TTC549 (cell line): ENCODE data around the gene SLC22A23.

Experiments
- FAIRE-seq: peaks from 2 replicates; lab custom pipeline; 2012; peaks lifted over from hg19 to GRCh38; lab: Jason Lieb, UNC

Gene SLC22A23

DNA sequence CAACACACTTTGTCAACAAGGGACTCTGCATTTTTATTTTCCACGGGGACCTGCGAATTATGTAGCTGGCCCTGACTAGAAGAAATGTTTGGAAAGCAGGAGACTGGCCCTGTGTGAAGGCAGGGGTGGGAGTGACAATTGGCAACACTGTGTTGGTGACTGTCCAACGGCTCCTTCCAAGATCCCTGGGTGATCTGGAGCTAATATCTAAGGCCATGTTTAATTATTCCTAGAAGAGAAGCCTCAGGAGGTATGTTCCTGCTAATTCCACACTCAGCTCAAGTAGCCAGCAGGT is 13.7 kb downstream of the SLC22A23 start:
- no peak for FAIRE-seq

DNA sequence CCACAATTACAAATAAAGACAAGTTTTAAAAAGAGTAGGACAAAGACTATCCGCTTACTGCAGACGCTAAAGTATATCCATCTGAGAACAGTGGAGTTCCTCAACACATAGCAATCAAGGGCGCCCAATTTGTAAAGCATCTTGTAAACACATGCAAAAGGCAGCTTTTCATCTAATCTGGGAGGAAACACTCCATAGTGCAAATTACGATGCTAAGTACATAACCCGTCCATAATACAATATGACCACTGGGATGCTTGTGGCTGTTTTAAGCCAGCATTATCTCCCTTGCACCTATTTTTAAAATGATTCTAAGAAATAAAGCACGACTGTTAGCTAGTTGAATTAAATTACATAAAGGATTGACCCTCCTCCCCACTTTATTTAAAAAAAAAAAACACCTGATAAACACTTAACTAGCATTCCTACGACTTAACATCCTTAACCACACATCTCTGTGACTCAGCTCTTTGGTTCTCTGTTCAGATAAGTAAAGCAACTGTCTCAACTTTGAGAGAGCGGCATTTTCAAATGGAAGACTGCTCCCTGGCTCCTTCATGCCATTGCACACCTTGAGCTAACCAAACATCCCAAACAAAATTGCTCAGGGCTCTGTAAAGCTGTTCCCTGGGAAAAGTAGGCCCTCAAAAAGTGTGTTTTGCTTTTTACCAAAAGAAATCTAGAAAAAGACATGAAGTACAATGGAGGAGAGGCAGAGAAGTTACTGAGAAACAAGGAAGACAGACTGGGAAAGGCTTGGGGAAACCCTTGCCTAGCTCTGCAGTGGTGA is 14.2 kb downstream of the SLC22A23 start:
- no peak for FAIRE-seq

DNA sequence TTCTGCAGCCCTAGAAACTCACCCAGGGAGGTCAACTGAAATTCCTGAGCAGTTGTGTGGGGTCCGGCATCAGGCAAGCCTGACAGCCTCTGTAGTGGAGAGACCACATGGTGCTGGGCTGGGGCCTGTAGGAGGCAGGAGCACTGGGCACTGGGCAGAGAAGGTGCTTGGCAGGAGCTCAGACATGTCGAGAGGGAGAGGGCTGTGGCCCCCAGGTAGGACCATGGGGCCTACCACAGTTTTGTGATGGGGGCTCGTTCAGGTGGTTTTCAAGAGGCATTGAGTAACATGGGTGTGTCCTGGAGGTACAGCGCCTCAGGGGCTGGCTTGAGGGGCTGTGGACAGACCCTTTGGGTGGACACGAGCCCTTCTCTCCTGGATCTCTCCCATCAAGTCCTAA is 15.9 kb downstream of the SLC22A23 start:
- FAIRE-seq: no peak

DNA sequence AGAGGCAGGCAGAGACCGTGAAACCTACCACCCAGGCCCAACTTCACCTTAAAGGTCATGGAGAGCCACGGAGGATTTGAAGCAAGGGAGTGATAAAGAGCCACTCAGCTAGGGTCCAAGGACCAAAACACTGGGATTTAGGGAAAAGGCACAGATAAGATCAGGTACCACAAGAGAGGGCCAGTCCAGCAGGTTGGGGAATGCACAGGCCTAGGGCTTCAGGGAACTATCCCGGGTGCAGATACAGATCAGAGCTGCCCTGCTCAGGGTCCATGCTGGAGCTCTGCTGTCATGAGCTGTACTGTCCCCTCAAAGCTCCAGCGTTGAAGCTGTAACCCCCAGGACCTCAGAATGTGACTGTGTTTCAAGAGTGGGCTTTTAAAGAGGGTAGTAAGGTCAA is 16.9 kb downstream of the SLC22A23 start:
- no peak for FAIRE-seq

DNA sequence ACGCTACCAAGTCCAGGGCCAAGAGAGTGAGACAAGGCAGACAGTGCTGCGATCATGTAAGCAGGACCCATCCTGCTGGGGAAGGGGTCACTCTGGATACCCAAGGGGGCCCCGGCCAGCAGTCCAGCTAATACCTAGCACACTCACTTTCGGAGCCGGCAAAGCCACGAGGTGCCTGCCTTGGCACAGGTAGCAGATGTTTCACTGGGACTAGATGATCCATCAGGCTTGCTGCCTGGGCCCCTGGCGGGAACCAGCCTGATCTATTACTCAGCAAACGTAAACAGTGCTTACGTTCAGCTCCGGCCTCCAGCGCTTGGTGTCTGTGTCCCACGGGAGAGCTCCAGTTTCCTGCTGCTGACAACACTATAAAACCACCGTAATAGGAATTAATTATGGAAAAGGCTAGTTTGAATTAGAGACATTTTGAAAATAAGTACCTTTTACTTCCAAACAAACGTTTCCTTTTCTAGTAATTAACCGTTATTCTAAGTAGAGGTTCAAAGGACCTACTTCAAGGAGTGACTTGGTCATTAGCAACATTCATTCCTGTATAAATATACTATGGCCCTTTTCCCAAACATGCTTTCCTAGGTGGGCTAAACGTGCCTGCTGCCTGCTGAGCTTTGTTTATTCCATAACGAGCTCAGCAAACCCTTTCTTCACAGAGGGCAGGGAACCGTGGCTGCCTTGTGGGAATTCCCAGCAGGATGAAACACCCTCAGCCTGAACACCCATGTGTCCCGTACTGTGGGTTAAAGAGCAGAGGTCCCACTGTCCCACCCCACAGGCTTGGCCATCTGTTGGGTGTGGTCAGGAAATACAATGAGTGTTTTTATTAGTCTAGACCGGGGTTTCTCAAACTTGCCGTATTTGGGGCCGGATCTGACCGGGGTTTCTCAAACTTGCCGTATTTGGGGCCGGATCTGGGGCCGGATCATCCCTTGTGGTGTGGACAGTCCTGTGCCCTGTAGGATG is 18.4 kb downstream of the SLC22A23 start:
- no peak for FAIRE-seq

DNA sequence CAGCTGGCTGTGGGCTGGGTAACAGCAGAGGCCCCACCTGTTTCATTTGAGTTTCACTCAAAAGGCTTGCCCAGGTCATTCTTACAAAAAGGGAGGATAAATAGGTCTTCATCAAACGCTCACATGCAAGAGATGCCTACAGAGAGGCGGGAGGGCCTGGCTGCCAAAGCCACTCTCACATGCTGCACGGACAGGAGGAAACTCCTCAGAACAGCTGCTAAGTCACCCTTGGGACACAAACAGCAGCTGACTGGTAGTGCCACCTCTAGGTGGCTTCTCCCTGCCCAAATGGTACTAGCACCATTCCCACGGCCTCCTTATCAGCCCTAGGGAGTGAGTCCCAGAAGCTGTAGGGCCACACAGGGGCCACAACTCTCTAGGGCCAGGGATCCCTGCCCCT is 23.8 kb downstream of the SLC22A23 start:
- FAIRE-seq: no peak

DNA sequence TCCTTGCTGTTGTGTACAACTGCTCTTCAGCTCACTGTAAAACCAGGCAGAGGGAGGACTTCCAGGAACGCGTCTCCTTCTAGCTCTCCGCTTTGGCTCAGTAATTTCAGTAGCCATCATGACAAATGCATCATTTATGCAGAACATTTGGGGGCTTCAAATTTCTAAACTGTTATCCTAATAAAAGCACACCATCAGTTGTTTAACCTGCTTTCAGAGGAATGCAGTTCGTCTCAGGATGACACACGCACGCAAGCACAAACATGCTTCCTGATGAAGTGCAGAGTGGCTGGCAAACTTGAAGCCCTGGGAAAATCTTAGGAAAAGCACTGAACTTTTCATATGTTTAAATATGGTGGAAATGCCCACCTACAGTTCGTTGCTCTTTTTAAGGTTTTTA is 24.4 kb downstream of the SLC22A23 start:
- FAIRE-seq: no peak

DNA sequence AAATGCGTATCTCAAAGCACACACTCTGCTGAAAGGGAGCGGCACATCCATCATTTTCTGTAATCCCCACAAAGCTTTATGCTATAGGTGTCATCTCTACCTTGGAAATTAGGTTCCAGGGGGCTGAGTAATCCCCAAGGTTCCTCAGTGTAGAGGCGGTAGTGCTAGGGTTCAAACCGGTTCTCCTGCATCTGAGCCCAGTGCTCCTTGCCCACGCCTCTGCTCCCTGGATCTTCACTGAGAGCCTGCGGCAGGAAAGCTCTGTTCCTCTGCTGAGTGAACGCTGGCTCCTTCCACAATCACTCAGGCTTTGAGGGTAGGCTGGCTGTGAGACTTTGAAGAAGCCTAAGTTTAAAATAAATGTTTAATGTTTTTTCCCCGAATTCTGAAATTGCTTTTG is 24.9 kb downstream of the SLC22A23 start:
- no peak for FAIRE-seq

DNA sequence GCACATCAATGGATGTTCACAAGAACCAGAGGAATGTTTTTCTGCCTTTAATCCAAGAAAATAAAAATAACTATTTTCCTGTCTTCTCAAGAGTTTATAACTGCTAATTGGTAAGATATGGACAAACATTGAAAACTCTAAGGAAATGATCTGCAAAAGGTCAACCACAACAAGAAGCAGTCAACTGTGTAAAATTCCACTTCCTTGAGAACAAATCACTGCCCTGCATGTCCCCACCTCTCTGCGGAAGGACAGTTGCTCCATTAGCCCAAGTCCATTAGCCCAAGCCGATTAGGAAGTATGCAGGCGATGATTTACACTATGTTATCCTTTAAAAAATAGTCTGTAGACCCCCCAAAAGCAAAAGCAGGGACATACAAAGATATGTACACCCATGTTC is 27.6 kb downstream of the SLC22A23 start:
- FAIRE-seq: no peak

DNA sequence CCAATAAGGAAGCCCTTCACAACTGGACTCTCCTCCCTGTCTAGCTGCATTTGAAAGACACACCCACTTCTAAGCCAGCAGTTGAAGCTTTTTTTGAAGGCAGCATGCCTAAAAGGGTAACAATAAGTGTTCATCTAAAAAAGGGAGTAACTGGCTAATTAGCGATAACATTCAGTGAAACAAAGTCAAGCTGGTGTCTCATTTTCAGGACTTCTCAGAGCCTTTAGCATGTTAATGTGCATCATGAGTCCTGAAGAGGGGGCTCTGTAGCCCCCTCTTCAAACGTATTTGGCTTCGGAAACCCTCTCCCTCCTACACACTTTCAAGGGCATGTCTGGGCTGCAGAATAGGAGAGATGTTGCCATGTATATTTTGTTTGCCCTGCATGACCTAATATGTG is 28.1 kb downstream of the SLC22A23 start:
- FAIRE-seq: no peak

DNA sequence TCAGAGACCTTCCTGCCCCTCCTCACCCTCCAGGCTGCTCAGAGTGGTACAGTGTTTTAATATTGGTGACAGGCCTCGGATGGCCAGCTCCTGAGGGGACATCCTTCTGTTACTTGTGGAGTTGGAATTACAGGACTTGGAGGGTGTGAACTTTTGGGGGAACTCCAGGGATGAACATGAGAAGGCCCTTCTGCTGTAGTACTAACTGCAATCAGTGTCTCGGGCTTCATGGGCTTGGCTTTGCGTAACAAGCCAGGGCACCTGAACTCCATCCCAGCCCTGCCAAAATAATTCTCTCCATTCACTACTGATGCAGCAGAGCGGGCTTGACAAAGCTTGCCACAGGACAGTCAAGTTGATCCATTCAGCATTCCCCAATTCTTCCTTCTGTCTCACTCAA is 28.6 kb downstream of the SLC22A23 start:
- no peak for FAIRE-seq

DNA sequence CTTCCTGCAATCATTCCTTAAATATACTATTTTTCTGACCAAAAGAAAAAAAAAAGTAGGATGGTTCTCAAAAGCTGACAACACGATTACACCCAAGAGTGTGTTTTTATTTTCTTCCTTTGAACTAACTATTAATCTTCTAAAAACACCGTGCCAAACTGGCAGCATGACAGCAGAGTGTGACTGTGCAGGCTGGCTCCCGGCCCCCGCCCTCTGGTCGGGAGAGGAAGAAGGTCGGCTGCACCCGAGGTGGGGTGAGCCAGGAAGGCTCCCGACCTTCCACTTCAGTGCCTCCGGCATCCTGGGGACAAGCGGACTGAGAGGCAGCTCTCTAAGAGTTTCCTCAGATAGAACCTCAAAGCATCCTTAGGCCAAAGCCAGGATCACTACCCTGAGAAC is 29.2 kb downstream of the SLC22A23 start:
- FAIRE-seq: no peak

DNA sequence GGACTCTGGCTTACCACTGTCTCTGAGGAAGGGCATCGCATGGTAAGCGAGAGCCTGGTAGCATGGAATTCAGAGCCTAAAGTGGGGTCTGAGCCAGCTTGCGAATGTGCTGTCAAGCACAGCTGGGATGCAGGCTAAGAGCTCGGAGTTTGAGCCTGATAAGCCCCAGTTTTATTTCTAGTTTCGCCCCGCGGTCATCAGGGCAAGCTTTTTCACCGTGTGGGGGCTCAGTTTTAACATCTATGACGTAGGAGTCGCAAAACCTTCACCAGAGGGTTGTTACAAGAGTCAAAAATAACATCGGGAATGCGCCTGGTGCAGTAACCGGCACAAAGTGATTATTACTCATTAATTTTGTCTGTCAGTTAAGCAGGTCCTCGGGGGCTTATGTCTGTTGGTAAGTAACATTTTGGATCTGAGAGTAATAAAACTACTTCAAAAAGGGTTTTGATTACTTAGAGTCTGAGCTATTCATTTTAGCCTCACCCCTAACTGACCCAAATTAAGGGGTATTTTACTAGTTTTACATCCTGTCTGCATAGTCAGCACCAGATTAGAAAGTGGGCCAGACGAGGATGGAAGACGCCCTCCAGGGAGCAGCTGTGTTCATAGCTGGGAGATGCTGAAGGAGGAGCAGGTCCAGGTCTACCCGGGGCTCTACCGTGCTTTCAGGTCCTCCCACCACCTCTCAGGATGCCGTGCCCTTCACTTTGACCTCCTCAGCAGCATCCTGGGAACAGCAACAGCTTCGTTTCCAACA is 29.7 kb downstream of the SLC22A23 start:
- FAIRE-seq: no peak

DNA sequence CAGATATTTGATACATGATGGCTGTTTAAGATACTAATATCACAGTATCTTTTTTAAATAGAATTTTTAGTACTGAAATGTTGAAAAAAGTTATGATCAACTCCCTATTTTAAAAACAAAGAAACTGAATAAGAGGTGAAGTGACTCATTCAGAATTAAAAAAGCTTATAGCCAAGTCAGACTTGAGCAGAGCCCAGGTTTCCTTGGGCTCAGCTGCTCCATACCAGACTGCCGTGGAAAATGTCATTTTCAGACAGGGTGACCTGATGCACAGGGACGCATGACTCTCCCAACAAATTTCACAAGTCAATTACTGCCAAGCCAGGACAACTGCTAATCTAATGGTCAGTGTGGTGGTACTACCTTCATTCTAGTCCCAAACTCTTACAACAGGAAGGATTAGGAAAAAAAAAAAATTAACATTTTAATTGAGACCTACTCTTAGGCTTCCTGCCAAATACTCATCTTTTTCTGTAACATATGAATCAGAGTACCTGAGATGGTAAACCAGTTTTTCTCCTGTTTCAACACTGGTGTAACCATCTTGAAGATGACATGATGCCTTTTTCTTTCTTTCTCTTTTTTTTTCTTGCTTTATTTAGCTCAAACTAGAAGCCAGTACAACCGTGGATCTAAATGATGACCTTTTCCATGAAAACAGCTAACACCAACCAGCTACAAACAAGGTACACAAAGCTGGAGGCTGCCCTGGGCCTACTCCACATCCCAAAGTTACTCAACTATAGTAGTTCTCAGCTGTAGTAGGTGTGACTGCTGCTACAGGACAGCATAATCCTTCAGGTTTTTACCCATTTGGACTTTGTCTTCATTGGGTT is 30.5 kb downstream of the SLC22A23 start:
- FAIRE-seq: no peak

DNA sequence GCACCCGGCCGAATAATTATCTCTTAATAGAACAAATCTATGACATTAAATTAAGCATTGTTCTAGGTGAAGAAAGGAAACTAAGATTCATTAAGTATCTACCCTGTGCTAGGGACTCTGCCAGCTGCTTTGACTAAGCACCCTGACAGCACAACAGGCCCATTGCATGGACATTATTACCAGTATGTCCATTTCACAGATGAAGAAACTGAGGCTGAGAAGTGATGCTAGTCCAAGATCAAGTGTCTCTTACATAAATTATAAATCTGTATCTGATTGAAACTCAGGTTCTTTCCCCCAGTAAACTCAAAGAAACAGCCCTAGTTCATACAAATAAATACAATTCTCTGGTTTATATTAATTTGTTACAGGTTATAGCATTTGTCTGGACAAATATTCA is 31.3 kb downstream of the SLC22A23 start:
- FAIRE-seq: no peak

DNA sequence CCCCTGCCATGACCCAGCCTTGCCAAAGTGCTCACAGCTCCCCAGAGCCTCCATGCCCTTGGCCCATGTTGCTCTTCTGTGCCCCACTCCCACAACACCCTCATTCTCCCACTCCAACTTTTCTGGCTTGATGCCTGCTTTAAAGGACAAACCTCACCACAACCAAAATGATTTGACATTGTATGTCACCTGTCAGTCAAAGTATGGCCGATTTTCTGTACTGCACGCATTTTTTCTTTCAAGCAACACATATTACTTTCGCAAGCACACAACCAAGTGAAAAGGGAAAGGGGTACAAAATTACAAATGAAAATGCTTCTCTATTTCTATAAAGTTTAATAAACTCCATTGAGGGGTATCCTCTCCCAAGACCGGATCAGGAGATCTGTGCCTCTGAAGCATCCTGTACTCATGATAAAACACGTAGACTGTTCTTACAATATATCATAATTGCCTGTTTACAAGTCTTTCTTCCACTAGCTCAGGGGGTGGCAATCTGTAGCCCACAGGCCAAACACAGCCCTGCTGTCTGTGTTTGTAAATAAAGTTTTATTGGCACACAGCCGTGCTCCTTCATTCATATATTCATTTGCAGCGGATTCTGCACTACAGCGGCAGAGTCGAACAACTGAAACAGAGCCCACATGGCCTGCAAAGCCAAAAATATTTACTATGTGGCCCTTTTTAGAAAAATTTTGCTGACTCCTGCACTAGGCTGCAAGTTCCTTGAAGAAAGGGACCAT is 32.5 kb downstream of the SLC22A23 start:
- FAIRE-seq: no peak

DNA sequence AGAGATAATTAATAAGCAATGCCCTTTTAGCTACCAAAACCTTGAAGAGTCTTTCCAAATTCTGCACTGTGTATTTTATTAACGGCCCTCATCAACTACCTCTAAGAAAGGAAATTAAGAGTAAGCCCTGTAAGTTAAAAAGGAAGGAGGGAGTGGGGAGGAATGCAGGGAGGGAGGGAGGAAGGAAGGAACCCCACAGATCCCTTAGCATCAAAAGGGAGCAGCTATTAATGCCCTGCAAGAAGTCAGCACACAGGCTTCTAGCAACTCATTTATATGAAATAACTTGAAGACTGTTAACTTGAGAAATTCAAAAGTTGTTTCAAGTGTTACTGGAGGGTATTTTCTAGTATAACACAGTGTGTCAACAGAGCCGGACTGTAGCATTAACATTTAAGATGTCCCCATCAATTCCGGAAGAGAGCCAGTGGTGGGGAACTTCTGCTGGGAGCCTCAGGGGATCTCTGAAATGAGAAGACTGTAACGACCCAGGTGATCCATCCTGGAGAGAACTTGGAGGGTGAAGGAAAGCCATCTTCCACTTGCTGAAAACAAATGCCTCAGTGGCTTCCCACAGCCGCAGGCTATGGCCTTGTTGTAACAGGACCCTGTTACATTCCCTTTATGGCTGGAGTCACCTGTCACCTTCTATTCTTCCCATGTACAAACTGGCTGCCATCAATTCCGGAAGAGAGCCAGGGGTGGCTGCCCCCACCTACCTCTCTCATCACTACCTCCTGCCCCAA is 33.2 kb downstream of the SLC22A23 start:
- no peak for FAIRE-seq

DNA sequence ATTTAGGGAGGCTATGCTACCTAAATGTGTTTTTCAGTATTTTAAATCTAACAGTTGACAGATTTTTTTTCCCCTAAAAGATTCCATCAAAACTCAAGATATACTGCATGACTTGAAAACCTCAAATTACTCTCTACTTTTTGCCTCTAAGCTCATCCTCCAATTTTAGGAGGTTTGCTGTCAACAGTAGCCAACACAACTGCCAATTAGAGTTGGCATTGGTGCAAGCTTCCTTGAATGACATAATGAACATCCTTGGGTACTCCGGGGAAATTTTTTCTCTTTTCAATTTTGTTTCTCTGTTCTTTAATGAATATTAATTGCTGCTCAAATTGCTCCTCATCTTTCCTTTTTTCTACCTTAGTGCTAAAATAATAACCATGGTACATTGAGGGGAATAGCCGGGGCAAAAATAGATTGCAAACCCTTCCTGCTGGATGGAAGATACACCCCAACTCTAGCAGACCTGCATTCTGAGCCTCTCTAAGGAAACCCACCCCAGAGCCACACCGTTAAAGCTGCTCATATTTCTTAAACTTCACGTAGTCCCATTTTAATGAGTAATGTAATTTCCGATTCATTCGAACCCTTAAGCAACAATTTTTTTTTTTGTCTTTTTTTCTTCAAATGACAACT is 34.3 kb downstream of the SLC22A23 start:
- no peak for FAIRE-seq

DNA sequence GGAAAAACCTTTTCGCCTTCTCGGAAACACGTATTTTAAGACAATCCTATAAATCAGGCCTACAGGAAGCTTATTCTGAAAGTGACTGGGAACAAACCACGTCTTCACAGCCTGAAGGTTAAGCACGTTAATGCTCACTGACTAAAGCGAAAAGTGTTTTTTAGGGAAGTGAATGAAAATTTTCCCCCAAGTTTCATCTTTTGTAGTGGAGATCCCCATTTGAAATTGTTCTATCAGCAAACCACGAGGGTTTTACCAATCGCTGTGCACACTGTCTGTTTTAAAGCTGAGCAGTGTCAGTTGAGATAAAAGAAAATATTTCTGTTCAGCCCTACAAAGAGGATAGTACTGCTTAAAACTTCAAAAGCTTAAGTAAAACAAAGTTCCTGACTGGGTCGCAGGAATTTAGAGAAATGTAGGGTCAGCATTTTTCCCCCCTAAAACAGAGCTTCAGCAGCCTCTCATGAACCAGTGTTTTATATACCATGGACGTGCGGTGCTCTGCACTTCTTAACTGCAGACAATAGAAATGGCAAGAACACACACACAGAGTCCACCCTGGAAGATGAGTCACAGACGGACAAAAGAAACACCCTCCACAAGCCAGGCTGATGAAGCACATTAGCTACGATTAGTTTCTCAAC is 34.9 kb downstream of the SLC22A23 start:
- no peak for FAIRE-seq

DNA sequence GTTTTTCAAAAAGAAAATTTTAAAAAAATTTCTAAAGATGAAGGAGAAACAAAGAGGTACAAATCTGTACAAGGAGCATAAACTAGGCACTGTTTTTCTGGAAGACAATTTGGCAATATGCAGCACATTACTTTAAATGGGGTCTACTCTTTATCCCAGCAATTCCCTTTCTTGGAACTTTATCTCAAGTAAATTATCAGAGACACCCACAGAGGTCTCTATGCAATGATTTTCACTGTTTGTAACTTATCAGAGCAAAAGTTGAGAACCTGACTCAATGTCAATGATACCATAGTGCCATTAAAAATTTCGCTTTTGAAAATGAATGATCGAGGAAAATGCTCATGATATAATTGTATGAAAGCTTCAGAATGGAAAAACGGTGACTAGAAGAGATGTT is 35.7 kb downstream of the SLC22A23 start:
- FAIRE-seq: no peak
